HL-60/S4 treated with retinoic acid at 250 ng/mL for 4 days and 3 days (cell line): Measurements from ENCODE around the gene TPX2.

ENCODE experiments used
- in situ Hi-C: fragments of 300-500 bp; cut with MboI; formaldehyde crosslinking; loops from 2 replicates; pipeline ENCODE4 v1.7.0; 2022; ENCODE audit warnings: low sequenced_read_pairs

The TPX2 gene

GRCh38 chr20:31843881-31844280 lies 104.8 kb downstream of the TPX2 start:
- in situ Hi-C loops = no loop called here

- in situ Hi-C loops = no loop called here
Observed at GRCh38 chr20:31844737-31845299, 105.7 kb downstream of the TPX2 start.

GRCh38 chr20:31845300-31845863 lies 106.3 kb downstream of the TPX2 start, which contains the start of gene FOXS1:
TSS of gene FOXS1 (minus strand) at chr20:31845604. CDS start at chr20:31845542, 62 bp downstream.
- in situ Hi-C loops = no loop called here

- in situ Hi-C loops = no loop called here
Observed at GRCh38 chr20:31846793-31847138, 107.7 kb downstream of the TPX2 start.

- in situ Hi-C loops = no loop called here
Observed at GRCh38 chr20:31848088-31848999, 109.3 kb downstream of the TPX2 start.

- in situ Hi-C loops = no loop called here
Observed at GRCh38 chr20:31849306-31849930, 110.3 kb downstream of the TPX2 start.
